Activated T-helper 1 cell treated with Interleukin-2 at 50 U/mL for 16 hours (primary cell): Measurements from ENCODE around the gene WDR64.
"Not testable (repeated sequence)": the region's sequence is repeated elsewhere in the genome, so short reads cannot be mapped to it uniquely, and the experiment has no call there.

Source experiments
- DNase-seq: peaks from one replicate; pipeline ENCODE4 v3.0.0-alpha.2; 2020; ENCODE audit warnings: low read depth

Gene WDR64

GRCh38 chr1:241658081-241658793, 6.2 kb downstream of the WDR64 start:
- DNase-seq: no peak

GRCh38 chr1:241659016-241659415, 6.9 kb downstream of the WDR64 start:
- DNase-seq: not testable (repeated sequence)

- DNase-seq: no peak
These were observed 8.4 kb downstream of the WDR64 start for GRCh38 chr1:241660424-241660972.

GRCh38 chr1:241666419-241666818, 14.3 kb downstream of the WDR64 start:
- no peak for DNase-seq

GRCh38 chr1:241672301-241672700, 20.2 kb downstream of the WDR64 start:
- DNase-seq: no peak

- DNase-seq: no peak
These were observed 22.8 kb downstream of the WDR64 start for GRCh38 chr1:241674805-241675384.

GRCh38 chr1:241675983-241676382, 23.9 kb downstream of the WDR64 start:
- DNase-seq: no peak

GRCh38 chr1:241677201-241677600, 25.1 kb downstream of the WDR64 start:
- no peak for DNase-seq

- DNase-seq: no peak
These were observed 26.5 kb downstream of the WDR64 start for GRCh38 chr1:241678536-241678935.

GRCh38 chr1:241679404-241679803, 27.3 kb downstream of the WDR64 start:
- no peak for DNase-seq

- no peak for DNase-seq
These were observed 27.9 kb downstream of the WDR64 start for GRCh38 chr1:241679961-241680360.

- not testable (repeated sequence) for DNase-seq
These were observed 29.9 kb downstream of the WDR64 start for GRCh38 chr1:241681861-241682448.

- DNase-seq: no peak
These were observed 30.8 kb downstream of the WDR64 start for GRCh38 chr1:241682921-241683320.

GRCh38 chr1:241684108-241684507, 32.0 kb downstream of the WDR64 start:
- DNase-seq: no peak

GRCh38 chr1:241688940-241689368, 36.9 kb downstream of the WDR64 start:
- DNase-seq: no peak

GRCh38 chr1:241695246-241696171, 43.4 kb downstream of the WDR64 start:
- no peak for DNase-seq

GRCh38 chr1:241696172-241696814, 44.2 kb downstream of the WDR64 start:
- DNase-seq: no peak

- no peak for DNase-seq
These were observed 44.9 kb downstream of the WDR64 start for GRCh38 chr1:241696815-241697639.

GRCh38 chr1:241697640-241698018, 45.5 kb downstream of the WDR64 start:
- no peak for DNase-seq

- no peak for DNase-seq
These were observed 46.1 kb downstream of the WDR64 start for GRCh38 chr1:241698177-241698576.
